ENCODE data around the gene OVOL2. TPM values are rescaled to one million over a fixed set of nuclear protein-coding genes. Genes with fewer than 3 reads are reported as not detected.

OVOL2 gene
- total RNA-seq, 1 donor from 2014 or later, result not detected

GRCh38 chr20:18052856-18053255 lies 4.9 kb downstream of the OVOL2 start:
- no peak for TF ChIP-seq CTCF (IDR thresholded peaks at IDR 0.05)
- intact Hi-C loops (cut with DNase I), result no loop called here
- Histone ChIP-seq H3K9me3 (no peaks in the 10 kb centered on the region), H3K27ac (no peak overlapping the region), H3K27me3 (peaks cover 25% of the 10 kb centered on the region), H3K4me3 (no peak overlapping the region), H3K36me3 (no peaks in the 10 kb centered on the region), H3K4me1 (peaks cover 4 to 5% of the 10 kb centered on the region in 2 donors)
- DNase-seq (ENCODE audit: low spot score in 2 of 2), result no peak

GRCh38 chr20:18050628-18051027 lies 7.1 kb downstream of the OVOL2 start:
- no peaks in the 10 kb centered on the region for H3K36me3 ChIP-seq
- no peak overlapping the region for H3K27ac ChIP-seq
- no peaks in the 10 kb centered on the region for H3K9me3 ChIP-seq
- intact Hi-C loops (cut with DNase I), result no loop called here
- no peak overlapping the region for H3K4me3 ChIP-seq
- no peaks in the 10 kb centered on the region for H3K4me1 ChIP-seq
- no peak for DNase-seq (ENCODE audit: low spot score in 2 of 2)
- peaks cover 6% of the 10 kb centered on the region for H3K27me3 ChIP-seq
- no peak for TF ChIP-seq CTCF (IDR thresholded peaks at IDR 0.05)

GRCh38 chr20:18048176-18048575 lies 9.5 kb downstream of the OVOL2 start:
- no peak for TF ChIP-seq CTCF (IDR thresholded peaks at IDR 0.05)
- Histone ChIP-seq H3K9me3 (peaks cover 0 to 2% of the 10 kb centered on the region in 2 donors), H3K27ac (no peak overlapping the region), H3K4me3 (no peak overlapping the region), H3K27me3 (no peaks in the 10 kb centered on the region), H3K36me3 (no peaks in the 10 kb centered on the region), H3K4me1 (no peaks in the 10 kb centered on the region)
- intact Hi-C loops (cut with DNase I), result no loop called here
- no peak for DNase-seq (ENCODE audit: low spot score in 2 of 2)

GRCh38 chr20:18046535-18046934 lies 11.2 kb downstream of the OVOL2 start:
- intact Hi-C loops (cut with DNase I), result no loop called here
- Histone ChIP-seq H3K27ac (no peak overlapping the region), H3K27me3 (no peaks in the 10 kb centered on the region), H3K9me3 (peaks cover 0 to 6% of the 10 kb centered on the region in 2 donors), H3K36me3 (no peaks in the 10 kb centered on the region), H3K4me3 (no peak overlapping the region), H3K4me1 (no peaks in the 10 kb centered on the region)
- peak in 1 of 2 donors; percentile 21 for DNase-seq (ENCODE audit: low spot score in 2 of 2)
- TF ChIP-seq CTCF (IDR thresholded peaks at IDR 0.05), result no peak

GRCh38 chr20:18042229-18042628 lies 15.5 kb downstream of the OVOL2 start:
- H3K36me3 ChIP-seq, result no peaks in the 10 kb centered on the region
- TF ChIP-seq CTCF (IDR thresholded peaks at IDR 0.05), result no peak
- H3K27me3 ChIP-seq, result no peaks in the 10 kb centered on the region
- H3K27ac ChIP-seq, result no peak overlapping the region
- no peak for DNase-seq (ENCODE audit: low spot score in 2 of 2)
- H3K4me3 ChIP-seq, result no peak overlapping the region
- H3K9me3 ChIP-seq, result peaks cover 0 to 6% of the 10 kb centered on the region in 2 donors
- no peaks in the 10 kb centered on the region for H3K4me1 ChIP-seq
- intact Hi-C loops (cut with DNase I), result no loop called here

- no peaks in the 10 kb centered on the region for H3K27me3 ChIP-seq
- H3K4me1 ChIP-seq, result no peaks in the 10 kb centered on the region
- no peak for TF ChIP-seq CTCF (IDR thresholded peaks at IDR 0.05)
Observed at GRCh38 chr20:18041462-18041861, 16.3 kb downstream of the OVOL2 start.

More at GRCh38 chr20:18041462-18041861, 16.3 kb downstream of the OVOL2 start:
- intact Hi-C loops (cut with DNase I), result no loop called here
- no peak overlapping the region for H3K4me3 ChIP-seq
- no peak overlapping the region for H3K27ac ChIP-seq
- no peak for DNase-seq (ENCODE audit: low spot score in 2 of 2)
- H3K36me3 ChIP-seq, result no peaks in the 10 kb centered on the region
- H3K9me3 ChIP-seq, result peaks cover 0 to 6% of the 10 kb centered on the region in 2 donors

Data from ascending aorta (tissue), 2 donors.